GM23338 (cell line): Measurements from ENCODE around the gene DEUP1. TPM values are rescaled to one million over a fixed set of nuclear protein-coding genes. Genes with fewer than 3 reads are reported as not detected.

Source experiments
- ATAC-seq: fragments of 200-7000 bp; cut with Tn5 transposase; 3 replicates; pipeline ENCODE4 v1.9.1; 2020
- DNase-seq: peaks from one replicate; pipeline ENCODE4 v3.0.0-alpha.2; 2015; ENCODE audit warnings: low spot score
- H2AFZ ChIP-seq: fragments of 200-600 bp; sonication (generic); 2 replicates; pipeline ENCODE4 v1.8.0; 2016; ENCODE audit warnings: antibody characterized with exemption, mild to moderate bottlenecking, moderate library complexity
- H3F3A ChIP-seq: fragments of 200-600 bp; sonication (generic); replicated peaks from 2 replicates; pipeline ENCODE4 v1.8.0; 2017; ENCODE audit warnings: antibody characterized with exemption, mixed run types, low read depth
- H3K27ac ChIP-seq: fragments of 200-600 bp; sonication (generic); 2 replicates; pipeline ENCODE4 v1.6.1; 2016; ENCODE audit warnings: low read depth
- H3K27me3 ChIP-seq: fragments of 200-600 bp; sonication (generic); 2 replicates; pipeline ENCODE4 v1.8.0; 2016; ENCODE audit warnings: mild to moderate bottlenecking, mixed run types, moderate library complexity; ENCODE audit not compliant: insufficient read depth
- H3K36me3 ChIP-seq: fragments of 200-600 bp; sonication (generic); 2 replicates; pipeline ENCODE4 v1.8.0; 2016; ENCODE audit warnings: mild to moderate bottlenecking; ENCODE audit not compliant: insufficient read depth
- H3K4me1 ChIP-seq: fragments of 200-600 bp; sonication (generic); 2 replicates; pipeline ENCODE4 v1.8.0; 2016; ENCODE audit warnings: mild to moderate bottlenecking, moderate library complexity; ENCODE audit not compliant: insufficient read depth
- H3K4me2 ChIP-seq: fragments of 200-600 bp; sonication (generic); 2 replicates; pipeline ENCODE4 v1.7.1; 2017; ENCODE audit warnings: mixed run types
- H3K4me3 ChIP-seq: fragments of 200-600 bp; sonication (generic); 2 replicates; pipeline ENCODE4 v1.6.1; 2016; ENCODE audit warnings: mixed run types
- H3K79me2 ChIP-seq: fragments of 200-600 bp; sonication (generic); replicated peaks from 2 replicates; pipeline ENCODE4 v1.8.0; 2017; ENCODE audit warnings: mild to moderate bottlenecking; ENCODE audit not compliant: insufficient read depth
- H3K9me2 ChIP-seq: fragments of 200-600 bp; sonication (generic); 2 replicates; pipeline ENCODE4 v1.8.0; 2017; ENCODE audit not compliant: insufficient read depth
- H4K20me1 ChIP-seq: fragments of 200-600 bp; sonication (generic); replicated peaks from 2 replicates; pipeline ENCODE4 v1.8.0; 2017; ENCODE audit warnings: mild to moderate bottlenecking; ENCODE audit not compliant: insufficient read depth
- H3K27ac Mint-ChIP-seq: 2 replicates; pipeline ENCODE4 v1.8.0; 2020; ENCODE audit warnings: inconsistent platforms, mild to moderate bottlenecking, moderate library complexity, mixed read lengths
- H3K27me3 Mint-ChIP-seq: 3 replicates; pipeline ENCODE4 v1.8.0; 2022; ENCODE audit warnings: low read depth, mild to moderate bottlenecking, moderate library complexity, mixed read lengths, inconsistent platforms; ENCODE audit not compliant: insufficient read depth, poor library complexity
- H3K36me3 Mint-ChIP-seq: 3 replicates; pipeline ENCODE4 v1.8.0; 2021; ENCODE audit warnings: low read depth, mild to moderate bottlenecking, inconsistent platforms, moderate library complexity, mixed read lengths
- H3K4me1 Mint-ChIP-seq: 3 replicates; pipeline ENCODE4 v1.8.0; 2020; ENCODE audit warnings: mild to moderate bottlenecking, inconsistent platforms, mixed read lengths
- H3K4me3 Mint-ChIP-seq: 3 replicates; pipeline ENCODE4 v1.8.0; 2021; ENCODE audit warnings: moderate library complexity, mild to moderate bottlenecking, inconsistent platforms, mixed read lengths
- H3K9me3 Mint-ChIP-seq: 3 replicates; pipeline ENCODE4 v1.8.0; 2020; ENCODE audit warnings: moderate library complexity, mild to moderate bottlenecking, inconsistent platforms, mixed read lengths
- CREB1 ChIP-seq: fragments of 250-450 bp; sonication (Bioruptor Pico); IDR thresholded peaks from 2 replicates; pipeline ENCODE4 v1.5.0; 2020; ENCODE audit warnings: low read depth, mild to moderate bottlenecking, moderate library complexity
- EZH2 ChIP-seq: fragments of 200-600 bp; sonication (generic); IDR thresholded peaks from one replicate; pipeline ENCODE4 v1.8.0; 2017; ENCODE audit warnings: antibody characterized with exemption, mild to moderate bottlenecking, low read depth; ENCODE audit not compliant: unreplicated experiment
- EZH2phosphoT487 ChIP-seq: fragments of 200-600 bp; sonication (generic); IDR thresholded peaks from one replicate; pipeline ENCODE4 v1.8.1; 2018; ENCODE audit warnings: antibody characterized with exemption; ENCODE audit not compliant: unreplicated experiment
- JUNB ChIP-seq: IDR thresholded peaks from one replicate; pipeline ENCODE4 v1.6.1; 2016; ENCODE audit warnings: antibody characterized with exemption; ENCODE audit not compliant: unreplicated experiment
- NANOG ChIP-seq: IDR thresholded peaks from 2 replicates; pipeline ENCODE4 v1.6.1; 2016; ENCODE audit warnings: antibody characterized with exemption, borderline replicate concordance
- POLR2AphosphoS5 ChIP-seq: IDR thresholded peaks from 2 replicates; pipeline ENCODE4 v1.6.1; 2016; ENCODE audit warnings: antibody characterized with exemption, low read depth
- STAT1 ChIP-seq: IDR thresholded peaks from one replicate; pipeline ENCODE4 v1.6.1; 2016; ENCODE audit warnings: antibody characterized with exemption; ENCODE audit not compliant: unreplicated experiment
- ZNF114 ChIP-seq: fragments of 250-450 bp; sonication (Bioruptor Pico); IDR thresholded peaks from 2 replicates; pipeline ENCODE4 v1.5.0; 2020; ENCODE audit warnings: mild to moderate bottlenecking, moderate library complexity
- ZNF331 ChIP-seq: fragments of 250-450 bp; sonication (Bioruptor Pico); IDR thresholded peaks from 2 replicates; pipeline ENCODE4 v1.5.0; 2020; ENCODE audit warnings: low read depth, mild to moderate bottlenecking, moderate library complexity
- polyA plus RNA-seq: library from polyadenylated mRNA; unstranded; fragments of >200 nt; fragmentation: Nextera tagmentation; extraction: Ambion mirVana; gene quantifications from 2 replicates; pipeline ENCODE4 v1.2.1, GENCODE V29; 2016
- total RNA-seq: library from RNA; depleted of rRNA; stranded (reverse); fragments of >200 nt; shearing (Covaris generic); gene quantifications from 2 replicates; pipeline ENCODE4 v1.2.3, GENCODE V29; 2014
- TF ChIP-seq, protein P1 (sequence below): IDR thresholded peaks from 2 replicates; pipeline ENCODE4 v1.6.1; 2016; ENCODE audit warnings: antibody characterized with exemption
- TF ChIP-seq, protein P2 (sequence below), 2 experiments: fragments of 200-600 bp in 1 of 2; sonication (generic) in 1 of 2; conservative IDR thresholded peaks; 2 replicates each; pipeline versions ENCODE4 v1.5.1 to v1.6.1; 2016 to 2017; ENCODE audit warnings: antibody characterized with exemption in 2 of 2, low read depth in 2 of 2, mild to moderate bottlenecking in 2 of 2, moderate library complexity in 1 of 2
- TF ChIP-seq, protein P3 (sequence below): IDR thresholded peaks from one replicate; pipeline ENCODE4 v1.6.1; 2018; ENCODE audit warnings: antibody characterized with exemption; ENCODE audit not compliant: unreplicated experiment
- TF ChIP-seq, protein P4 (sequence below): fragments of 250-450 bp; sonication (Bioruptor Pico); IDR thresholded peaks from 2 replicates; pipeline ENCODE4 v1.5.0; 2020; ENCODE audit warnings: mild to moderate bottlenecking, moderate library complexity

Gene DEUP1
- total and polyA plus RNA-seq, 2 experiments from 2014 or later: 0.63 to 1.7 TPM

DNA sequence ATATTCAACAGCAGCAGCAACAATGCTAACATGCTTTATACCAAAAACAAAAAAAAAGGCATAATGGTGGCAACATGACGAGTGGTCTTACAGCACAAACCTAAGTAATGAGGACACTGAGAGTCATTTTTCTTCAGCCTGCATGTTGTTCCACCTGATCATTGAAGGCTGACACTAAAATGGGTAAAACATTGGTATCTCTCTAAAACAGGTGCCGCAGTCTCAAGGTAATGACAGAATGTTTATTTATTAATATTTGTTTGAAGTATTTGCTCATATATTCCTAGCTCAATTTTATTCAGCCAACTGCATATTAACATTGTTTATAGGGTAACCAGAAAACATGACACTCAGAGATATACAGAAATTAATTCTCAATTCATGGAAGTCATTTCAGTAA, 8.3 kb upstream of the DEUP1 start:
- Mint-ChIP-seq H3K4me3 (no peak overlapping the region), H3K9me3 (peaks cover 7% of the 10 kb centered on the region; the same call in 2 of the 3 replicates), H3K27ac (no peak overlapping the region), H3K27me3 (no peaks in the 10 kb centered on the region), H3K36me3 (0 out of 3 replicates have a peak, but pooled peaks cover 5% of the 10 kb centered on the region), H3K4me1 (no peaks in the 10 kb centered on the region)
- Histone ChIP-seq H3K4me3 (no peak overlapping the region), H3K79me2 (no peaks in the 10 kb centered on the region), H2AFZ (no peak overlapping the region), H3K27ac (no peak overlapping the region), H3F3A (no peaks in the 10 kb centered on the region), H4K20me1 (no peaks in the 10 kb centered on the region), H3K36me3 (no peaks in the 10 kb centered on the region), H3K4me1 (no peaks in the 10 kb centered on the region), H3K27me3 (no peaks in the 10 kb centered on the region), H3K9me2 (no peaks in the 10 kb centered on the region), H3K4me2 (no peak overlapping the region)
- ATAC-seq: no peak
- DNase-seq: no peak
- no peak for TF ChIP-seq EZH2phosphoT487
- TF ChIP-seq, protein P1, sequence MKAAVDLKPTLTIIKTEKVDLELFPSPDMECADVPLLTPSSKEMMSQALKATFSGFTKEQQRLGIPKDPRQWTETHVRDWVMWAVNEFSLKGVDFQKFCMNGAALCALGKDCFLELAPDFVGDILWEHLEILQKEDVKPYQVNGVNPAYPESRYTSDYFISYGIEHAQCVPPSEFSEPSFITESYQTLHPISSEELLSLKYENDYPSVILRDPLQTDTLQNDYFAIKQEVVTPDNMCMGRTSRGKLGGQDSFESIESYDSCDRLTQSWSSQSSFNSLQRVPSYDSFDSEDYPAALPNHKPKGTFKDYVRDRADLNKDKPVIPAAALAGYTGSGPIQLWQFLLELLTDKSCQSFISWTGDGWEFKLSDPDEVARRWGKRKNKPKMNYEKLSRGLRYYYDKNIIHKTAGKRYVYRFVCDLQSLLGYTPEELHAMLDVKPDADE: no peak
- no peak for TF ChIP-seq EZH2
- no peak for TF ChIP-seq ZNF331
- TF ChIP-seq, protein P2, sequence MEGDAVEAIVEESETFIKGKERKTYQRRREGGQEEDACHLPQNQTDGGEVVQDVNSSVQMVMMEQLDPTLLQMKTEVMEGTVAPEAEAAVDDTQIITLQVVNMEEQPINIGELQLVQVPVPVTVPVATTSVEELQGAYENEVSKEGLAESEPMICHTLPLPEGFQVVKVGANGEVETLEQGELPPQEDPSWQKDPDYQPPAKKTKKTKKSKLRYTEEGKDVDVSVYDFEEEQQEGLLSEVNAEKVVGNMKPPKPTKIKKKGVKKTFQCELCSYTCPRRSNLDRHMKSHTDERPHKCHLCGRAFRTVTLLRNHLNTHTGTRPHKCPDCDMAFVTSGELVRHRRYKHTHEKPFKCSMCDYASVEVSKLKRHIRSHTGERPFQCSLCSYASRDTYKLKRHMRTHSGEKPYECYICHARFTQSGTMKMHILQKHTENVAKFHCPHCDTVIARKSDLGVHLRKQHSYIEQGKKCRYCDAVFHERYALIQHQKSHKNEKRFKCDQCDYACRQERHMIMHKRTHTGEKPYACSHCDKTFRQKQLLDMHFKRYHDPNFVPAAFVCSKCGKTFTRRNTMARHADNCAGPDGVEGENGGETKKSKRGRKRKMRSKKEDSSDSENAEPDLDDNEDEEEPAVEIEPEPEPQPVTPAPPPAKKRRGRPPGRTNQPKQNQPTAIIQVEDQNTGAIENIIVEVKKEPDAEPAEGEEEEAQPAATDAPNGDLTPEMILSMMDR (conservative IDR thresholded peaks at IDR 0.05; ENCODE audit: low read depth in 2 of 2): no peak
- TF ChIP-seq JUNB: no peak
- no peak for TF ChIP-seq STAT1
- TF ChIP-seq CREB1 (CRISPR knock-in tag): no peak
- TF ChIP-seq, protein P3, sequence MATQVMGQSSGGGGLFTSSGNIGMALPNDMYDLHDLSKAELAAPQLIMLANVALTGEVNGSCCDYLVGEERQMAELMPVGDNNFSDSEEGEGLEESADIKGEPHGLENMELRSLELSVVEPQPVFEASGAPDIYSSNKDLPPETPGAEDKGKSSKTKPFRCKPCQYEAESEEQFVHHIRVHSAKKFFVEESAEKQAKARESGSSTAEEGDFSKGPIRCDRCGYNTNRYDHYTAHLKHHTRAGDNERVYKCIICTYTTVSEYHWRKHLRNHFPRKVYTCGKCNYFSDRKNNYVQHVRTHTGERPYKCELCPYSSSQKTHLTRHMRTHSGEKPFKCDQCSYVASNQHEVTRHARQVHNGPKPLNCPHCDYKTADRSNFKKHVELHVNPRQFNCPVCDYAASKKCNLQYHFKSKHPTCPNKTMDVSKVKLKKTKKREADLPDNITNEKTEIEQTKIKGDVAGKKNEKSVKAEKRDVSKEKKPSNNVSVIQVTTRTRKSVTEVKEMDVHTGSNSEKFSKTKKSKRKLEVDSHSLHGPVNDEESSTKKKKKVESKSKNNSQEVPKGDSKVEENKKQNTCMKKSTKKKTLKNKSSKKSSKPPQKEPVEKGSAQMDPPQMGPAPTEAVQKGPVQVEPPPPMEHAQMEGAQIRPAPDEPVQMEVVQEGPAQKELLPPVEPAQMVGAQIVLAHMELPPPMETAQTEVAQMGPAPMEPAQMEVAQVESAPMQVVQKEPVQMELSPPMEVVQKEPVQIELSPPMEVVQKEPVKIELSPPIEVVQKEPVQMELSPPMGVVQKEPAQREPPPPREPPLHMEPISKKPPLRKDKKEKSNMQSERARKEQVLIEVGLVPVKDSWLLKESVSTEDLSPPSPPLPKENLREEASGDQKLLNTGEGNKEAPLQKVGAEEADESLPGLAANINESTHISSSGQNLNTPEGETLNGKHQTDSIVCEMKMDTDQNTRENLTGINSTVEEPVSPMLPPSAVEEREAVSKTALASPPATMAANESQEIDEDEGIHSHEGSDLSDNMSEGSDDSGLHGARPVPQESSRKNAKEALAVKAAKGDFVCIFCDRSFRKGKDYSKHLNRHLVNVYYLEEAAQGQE: no peak
- TF ChIP-seq POLR2AphosphoS5: no peak
- no peak for TF ChIP-seq ZNF114 (CRISPR knock-in tag)
- TF ChIP-seq NANOG: no peak
- TF ChIP-seq, protein P4, sequence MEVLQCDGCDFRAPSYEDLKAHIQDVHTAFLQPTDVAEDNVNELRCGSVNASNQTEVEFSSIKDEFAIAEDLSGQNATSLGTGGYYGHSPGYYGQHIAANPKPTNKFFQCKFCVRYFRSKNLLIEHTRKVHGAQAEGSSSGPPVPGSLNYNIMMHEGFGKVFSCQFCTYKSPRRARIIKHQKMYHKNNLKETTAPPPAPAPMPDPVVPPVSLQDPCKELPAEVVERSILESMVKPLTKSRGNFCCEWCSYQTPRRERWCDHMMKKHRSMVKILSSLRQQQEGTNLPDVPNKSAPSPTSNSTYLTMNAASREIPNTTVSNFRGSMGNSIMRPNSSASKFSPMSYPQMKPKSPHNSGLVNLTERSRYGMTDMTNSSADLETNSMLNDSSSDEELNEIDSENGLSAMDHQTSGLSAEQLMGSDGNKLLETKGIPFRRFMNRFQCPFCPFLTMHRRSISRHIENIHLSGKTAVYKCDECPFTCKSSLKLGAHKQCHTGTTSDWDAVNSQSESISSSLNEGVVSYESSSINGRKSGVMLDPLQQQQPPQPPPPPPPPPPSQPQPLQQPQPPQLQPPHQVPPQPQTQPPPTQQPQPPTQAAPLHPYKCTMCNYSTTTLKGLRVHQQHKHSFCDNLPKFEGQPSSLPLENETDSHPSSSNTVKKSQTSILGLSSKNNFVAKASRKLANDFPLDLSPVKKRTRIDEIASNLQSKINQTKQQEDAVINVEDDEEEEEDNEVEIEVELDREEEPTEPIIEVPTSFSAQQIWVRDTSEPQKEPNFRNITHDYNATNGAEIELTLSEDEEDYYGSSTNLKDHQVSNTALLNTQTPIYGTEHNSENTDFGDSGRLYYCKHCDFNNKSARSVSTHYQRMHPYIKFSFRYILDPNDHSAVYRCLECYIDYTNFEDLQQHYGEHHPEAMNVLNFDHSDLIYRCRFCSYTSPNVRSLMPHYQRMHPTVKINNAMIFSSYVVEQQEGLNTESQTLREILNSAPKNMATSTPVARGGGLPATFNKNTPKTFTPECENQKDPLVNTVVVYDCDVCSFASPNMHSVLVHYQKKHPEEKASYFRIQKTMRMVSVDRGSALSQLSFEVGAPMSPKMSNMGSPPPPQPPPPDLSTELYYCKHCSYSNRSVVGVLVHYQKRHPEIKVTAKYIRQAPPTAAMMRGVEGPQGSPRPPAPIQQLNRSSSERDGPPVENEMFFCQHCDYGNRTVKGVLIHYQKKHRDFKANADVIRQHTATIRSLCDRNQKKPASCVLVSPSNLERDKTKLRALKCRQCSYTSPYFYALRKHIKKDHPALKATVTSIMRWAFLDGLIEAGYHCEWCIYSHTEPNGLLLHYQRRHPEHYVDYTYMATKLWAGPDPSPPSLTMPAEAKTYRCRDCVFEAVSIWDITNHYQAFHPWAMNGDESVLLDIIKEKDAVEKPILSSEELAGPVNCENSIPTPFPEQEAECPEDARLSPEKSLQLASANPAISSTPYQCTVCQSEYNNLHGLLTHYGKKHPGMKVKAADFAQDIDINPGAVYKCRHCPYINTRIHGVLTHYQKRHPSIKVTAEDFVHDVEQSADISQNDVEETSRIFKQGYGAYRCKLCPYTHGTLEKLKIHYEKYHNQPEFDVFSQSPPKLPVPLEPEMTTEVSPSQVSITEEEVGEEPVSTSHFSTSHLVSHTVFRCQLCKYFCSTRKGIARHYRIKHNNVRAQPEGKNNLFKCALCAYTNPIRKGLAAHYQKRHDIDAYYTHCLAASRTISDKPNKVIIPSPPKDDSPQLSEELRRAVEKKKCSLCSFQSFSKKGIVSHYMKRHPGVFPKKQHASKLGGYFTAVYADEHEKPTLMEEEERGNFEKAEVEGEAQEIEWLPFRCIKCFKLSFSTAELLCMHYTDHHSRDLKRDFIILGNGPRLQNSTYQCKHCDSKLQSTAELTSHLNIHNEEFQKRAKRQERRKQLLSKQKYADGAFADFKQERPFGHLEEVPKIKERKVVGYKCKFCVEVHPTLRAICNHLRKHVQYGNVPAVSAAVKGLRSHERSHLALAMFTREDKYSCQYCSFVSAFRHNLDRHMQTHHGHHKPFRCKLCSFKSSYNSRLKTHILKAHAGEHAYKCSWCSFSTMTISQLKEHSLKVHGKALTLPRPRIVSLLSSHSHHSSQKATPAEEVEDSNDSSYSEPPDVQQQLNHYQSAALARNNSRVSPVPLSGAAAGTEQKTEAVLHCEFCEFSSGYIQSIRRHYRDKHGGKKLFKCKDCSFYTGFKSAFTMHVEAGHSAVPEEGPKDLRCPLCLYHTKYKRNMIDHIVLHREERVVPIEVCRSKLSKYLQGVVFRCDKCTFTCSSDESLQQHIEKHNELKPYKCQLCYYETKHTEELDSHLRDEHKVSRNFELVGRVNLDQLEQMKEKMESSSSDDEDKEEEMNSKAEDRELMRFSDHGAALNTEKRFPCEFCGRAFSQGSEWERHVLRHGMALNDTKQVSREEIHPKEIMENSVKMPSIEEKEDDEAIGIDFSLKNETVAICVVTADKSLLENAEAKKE (CRISPR knock-in tag): no peak
